GM23248 (cell line): ENCODE results near the gene BMPR2. TPM values are rescaled to one million over a fixed set of nuclear protein-coding genes. Genes with fewer than 3 reads are reported as not detected.

Source experiments
- DNase-seq: peaks from one replicate; pipeline ENCODE4 v3.0.0-alpha.2; 2015
- H2AFZ ChIP-seq: fragments of 200-600 bp; sonication (generic); 2 replicates; pipeline ENCODE4 v1.6.1; 2016; ENCODE audit warnings: antibody characterized with exemption
- H3F3A ChIP-seq: fragments of 200-600 bp; sonication (generic); 2 replicates; pipeline ENCODE4 v1.6.1; 2016; ENCODE audit warnings: mild to moderate bottlenecking, antibody characterized with exemption, mixed run types; ENCODE audit not compliant: insufficient read depth
- H3K27ac ChIP-seq: fragments of 200-600 bp; sonication (generic); 2 replicates; pipeline ENCODE4 v1.5.1; 2016; ENCODE audit warnings: mild to moderate bottlenecking
- H3K27me3 ChIP-seq: fragments of 200-600 bp; sonication (generic); replicated peaks from 2 replicates; pipeline ENCODE4 v1.6.1; 2016; ENCODE audit warnings: mild to moderate bottlenecking; ENCODE audit not compliant: insufficient read depth
- H3K36me3 ChIP-seq: fragments of 200-600 bp; sonication (generic); 2 replicates; pipeline ENCODE4 v1.6.1; 2016; ENCODE audit warnings: low read depth, mild to moderate bottlenecking
- H3K4me1 ChIP-seq: fragments of 200-600 bp; sonication (generic); 2 replicates; pipeline ENCODE4 v1.6.1; 2016; ENCODE audit warnings: mild to moderate bottlenecking; ENCODE audit not compliant: insufficient read depth
- H3K4me2 ChIP-seq: fragments of 200-600 bp; sonication (generic); one replicate; pipeline ENCODE4 v1.6.1; 2016; ENCODE audit warnings: mild to moderate bottlenecking; ENCODE audit not compliant: unreplicated experiment
- H3K4me3 ChIP-seq: fragments of 200-600 bp; sonication (generic); 2 replicates; pipeline ENCODE4 v1.5.1; 2016; ENCODE audit warnings: mild to moderate bottlenecking
- H3K79me2 ChIP-seq: fragments of 200-600 bp; sonication (generic); 2 replicates; pipeline ENCODE4 v1.6.1; 2016; ENCODE audit warnings: mild to moderate bottlenecking; ENCODE audit not compliant: insufficient read depth
- H3K9ac ChIP-seq: fragments of 200-600 bp; sonication (generic); 2 replicates; pipeline ENCODE4 v1.6.1; 2016; ENCODE audit warnings: mild to moderate bottlenecking
- H3K9me2 ChIP-seq: fragments of 200-600 bp; sonication (generic); 2 replicates; pipeline ENCODE4 v1.6.1; 2016; ENCODE audit warnings: mixed run types, mild to moderate bottlenecking, moderate library complexity; ENCODE audit not compliant: insufficient read depth
- H3K9me3 ChIP-seq: fragments of 200-600 bp; sonication (generic); one replicate; pipeline ENCODE4 v1.6.1; 2017; ENCODE audit warnings: low read depth
- H4K20me1 ChIP-seq: fragments of 200-600 bp; sonication (generic); 2 replicates; pipeline ENCODE4 v1.6.0; 2016; ENCODE audit not compliant: insufficient read depth
- EZH2 ChIP-seq: fragments of 200-600 bp; sonication (generic); IDR thresholded peaks from 2 replicates; pipeline ENCODE4 v1.6.1; 2018; ENCODE audit warnings: antibody characterized with exemption, mild to moderate bottlenecking; ENCODE audit not compliant: insufficient read depth, poor library complexity, severe bottlenecking
- EZH2phosphoT487 ChIP-seq: fragments of 200-600 bp; sonication (generic); IDR thresholded peaks from 2 replicates; pipeline ENCODE4 v1.6.1; 2018; ENCODE audit warnings: antibody characterized with exemption, moderate library complexity, mild to moderate bottlenecking, low read depth; ENCODE audit not compliant: insufficient read depth
- WGBS, 2 experiments: methylation state at CpG; one replicate each; pipeline ENCODE4 v1.1.6; 2015 to 2017; ENCODE audit warnings: low lambda C conversion rate in 2 of 2, low coverage in 1 of 2; ENCODE audit errors: missing lambda C conversion rate in 2 of 2; 5-methylcytosine and 5-hydroxymethylcytosine counted together
- in situ Hi-C: fragments of 300-500 bp; cut with MboI; formaldehyde crosslinking; loops from 2 replicates; pipeline ENCODE4 v1.15.0; 2020
- polyA plus RNA-seq: library from polyadenylated mRNA; unstranded; fragments of >200 nt; fragmentation: Nextera tagmentation; extraction: Ambion mirVana; gene quantifications from 2 replicates; pipeline ENCODE4 v1.2.1, GENCODE V29; 2016
- total RNA-seq: library from RNA; depleted of rRNA; stranded (reverse); fragments of >200 nt; shearing (Covaris generic); gene quantifications from 2 replicates; pipeline ENCODE4 v1.2.3, GENCODE V29; 2014

BMPR2 gene
- total and polyA plus RNA-seq, 2 experiments from 2014 or later, result 17.8 to 31.3 TPM

DNA sequence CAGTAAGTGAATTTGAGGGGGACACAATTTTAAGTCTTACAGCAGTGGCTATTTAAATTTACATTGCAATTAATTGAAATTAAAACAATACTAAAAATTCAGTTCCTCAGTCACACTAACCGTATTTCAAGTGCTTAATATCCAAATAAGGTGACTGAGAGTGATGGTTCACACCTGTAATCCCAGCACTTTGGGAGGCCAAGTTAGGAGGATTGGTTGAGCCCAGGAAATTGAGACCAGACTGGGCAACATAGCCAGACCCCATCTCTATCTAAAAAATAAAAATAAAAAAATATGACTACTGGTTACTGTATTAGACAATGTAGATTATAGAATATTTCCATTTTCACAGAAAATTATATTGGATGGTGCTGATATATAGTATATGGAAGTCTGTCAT is 79.0 kb downstream of the BMPR2 start:
- in situ Hi-C loops, result no loop called here
- H2AFZ ChIP-seq, result no peak overlapping the region

GRCh38 chr2:202460119-202460518 is 84.0 kb downstream of the BMPR2 start:
- Histone ChIP-seq H3K4me1 (no peaks in the 10 kb centered on the region), H3K27ac (no peak overlapping the region), H3K27me3 (no peaks in the 10 kb centered on the region), H3F3A (no peaks in the 10 kb centered on the region), H3K4me2 (no peak overlapping the region), H3K9me3 (no peaks in the 10 kb centered on the region), H3K9me2 (no peaks in the 10 kb centered on the region), H3K4me3 (no peak overlapping the region), H3K36me3 (no peaks in the 10 kb centered on the region), H3K9ac (no peak overlapping the region), H2AFZ (no peak overlapping the region), H4K20me1 (no peaks in the 10 kb centered on the region), H3K79me2 (peaks cover 97% of the 10 kb centered on the region)
- DNase-seq, result no peak
- 96 to 98% methylated on average over 2 of the region's 2 CpGs for WGBS, 2 experiments
- in situ Hi-C loops, result no loop called here
- no peak for TF ChIP-seq EZH2
- no peak for TF ChIP-seq EZH2phosphoT487

More for the DNA sequence above, 79.0 kb downstream of the BMPR2 start:
- Histone ChIP-seq H3K9ac (no peak overlapping the region), H3K4me2 (no peak overlapping the region), H3K36me3 (no peaks in the 10 kb centered on the region), H3K79me2 (peaks cover 97% of the 10 kb centered on the region), H3K9me3 (no peaks in the 10 kb centered on the region), H3K9me2 (no peaks in the 10 kb centered on the region), H3K27me3 (no peaks in the 10 kb centered on the region), H3K27ac (no peak overlapping the region), H3K4me3 (no peak overlapping the region), H3F3A (no peaks in the 10 kb centered on the region), H3K4me1 (no peaks in the 10 kb centered on the region), H4K20me1 (no peaks in the 10 kb centered on the region)
- no peak for DNase-seq
- TF ChIP-seq EZH2, result no peak
- TF ChIP-seq EZH2phosphoT487, result no peak
- WGBS, 2 experiments, result 98 to 100% methylated on average over 1 of the region's 1 CpG

GRCh38 chr2:202479090-202479489 is 103.0 kb downstream of the BMPR2 start:
- Histone ChIP-seq H3K9ac (no peak overlapping the region), H3K4me1 (no peaks in the 10 kb centered on the region), H3K79me2 (peaks cover 80% of the 10 kb centered on the region), H4K20me1 (no peaks in the 10 kb centered on the region; the same call in 1 of the 2 replicates), H3K9me3 (no peaks in the 10 kb centered on the region), H3K27me3 (no peaks in the 10 kb centered on the region), H3K27ac (no peak overlapping the region), H2AFZ (no peak overlapping the region), H3K4me3 (no peak overlapping the region), H3F3A (no peaks in the 10 kb centered on the region), H3K36me3 (no peaks in the 10 kb centered on the region), H3K9me2 (no peaks in the 10 kb centered on the region), H3K4me2 (no peak overlapping the region)
- 91 to 95% methylated on average over 1 of the region's 1 CpG for WGBS, 2 experiments
- TF ChIP-seq EZH2phosphoT487, result no peak
- no peak for TF ChIP-seq EZH2
- in situ Hi-C loops, result no loop called here
- DNase-seq, result no peak

DNA sequence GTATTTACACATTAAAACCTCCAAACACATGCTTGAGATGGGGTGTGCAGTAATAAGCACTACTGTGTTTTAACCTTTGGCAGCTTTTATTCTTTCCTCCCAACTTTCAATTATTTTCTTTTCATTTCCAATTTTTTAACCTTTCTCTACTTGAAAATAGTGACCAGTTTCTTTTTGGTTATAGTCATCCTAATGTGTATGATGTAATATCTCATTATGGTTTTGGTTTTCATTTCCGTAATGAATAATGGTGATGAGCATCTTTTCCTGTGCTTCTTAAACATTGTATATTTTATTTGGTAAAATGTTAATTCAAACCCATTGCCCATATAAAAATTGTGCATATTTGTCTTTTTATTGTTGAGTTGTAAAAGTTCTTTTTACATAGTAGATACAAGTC is 103.5 kb downstream of the BMPR2 start:
- H4K20me1 ChIP-seq, result no peaks in the 10 kb centered on the region; the same call in 1 of the 2 replicates
- 93 to 95% methylated on average over 1 of the region's 1 CpG for WGBS, 2 experiments
- no peak overlapping the region for H3K4me2 ChIP-seq
- peaks cover 77% of the 10 kb centered on the region for H3K79me2 ChIP-seq
- TF ChIP-seq EZH2 (no peak), EZH2phosphoT487 (no peak)
- DNase-seq, result no peak
- no peaks in the 10 kb centered on the region for H3K4me1 ChIP-seq
- H3K9me2 ChIP-seq, result no peaks in the 10 kb centered on the region
- no peaks in the 10 kb centered on the region for H3F3A ChIP-seq
- no peak overlapping the region for H3K27ac ChIP-seq
- H3K27me3 ChIP-seq, result no peaks in the 10 kb centered on the region
- H3K4me3 ChIP-seq, result no peak overlapping the region
- no peak overlapping the region for H2AFZ ChIP-seq
- in situ Hi-C loops, result no loop called here
- H3K9me3 ChIP-seq, result no peaks in the 10 kb centered on the region
- H3K36me3 ChIP-seq, result no peaks in the 10 kb centered on the region
- H3K9ac ChIP-seq, result no peak overlapping the region

DNA sequence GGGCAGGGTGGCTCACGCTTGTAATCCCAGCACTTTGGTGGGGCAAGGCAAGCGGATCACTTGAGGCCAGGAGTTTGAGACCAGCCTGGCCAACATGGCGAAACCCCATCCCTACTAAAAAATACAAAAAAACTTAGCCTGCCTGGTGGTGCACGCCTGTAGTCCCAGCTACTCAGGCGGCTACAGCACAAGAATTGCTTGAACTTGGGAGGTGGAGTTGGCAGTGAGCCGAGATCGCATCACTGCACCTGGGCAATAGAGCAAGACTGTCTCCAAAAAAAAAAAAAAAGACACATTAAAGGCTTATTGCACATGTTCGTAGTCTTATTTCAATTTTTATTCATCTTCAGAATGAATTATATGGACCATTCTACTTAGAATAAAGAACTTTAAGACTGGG is 110.2 kb downstream of the BMPR2 start:
- TF ChIP-seq EZH2 (no peak), EZH2phosphoT487 (no peak)
- 97% methylated on average over 8 of the region's 8 CpGs for WGBS, 2 experiments
- no peaks in the 10 kb centered on the region for H4K20me1 ChIP-seq
- peaks cover 82% of the 10 kb centered on the region for H3K79me2 ChIP-seq
- no peak overlapping the region for H3K27ac ChIP-seq
- H3K9me3 ChIP-seq, result no peaks in the 10 kb centered on the region
- H2AFZ ChIP-seq, result no peak overlapping the region
- H3K36me3 ChIP-seq, result peaks cover 18% of the 10 kb centered on the region
- H3K9ac ChIP-seq, result no peak overlapping the region
- H3K27me3 ChIP-seq, result no peaks in the 10 kb centered on the region
- H3K9me2 ChIP-seq, result no peaks in the 10 kb centered on the region
- DNase-seq, result no peak
- H3F3A ChIP-seq, result 0 out of 2 replicates have a peak, but pooled peaks cover 4% of the 10 kb centered on the region
- H3K4me1 ChIP-seq, result no peaks in the 10 kb centered on the region
- H3K4me3 ChIP-seq, result no peak overlapping the region
- in situ Hi-C loops, result no loop called here
- H3K4me2 ChIP-seq, result no peak overlapping the region
